HuH-7.5 (cell line): ENCODE results near the gene MEGF9.
A peak's percentile ranks its signal among the peaks of the same experiment; 100 is the strongest.
"Not testable (repeated sequence)": the region's sequence is repeated elsewhere in the genome, so short reads cannot be mapped to it uniquely, and the experiment has no call there.

Experiments used
- DNase-seq: peaks from one replicate; pipeline ENCODE4 v3.0.0; 2011; ENCODE audit warnings: low spot score

Gene MEGF9

GRCh38 chr9:120655005-120655622 is 59.2 kb downstream of the MEGF9 start:
- no peak for DNase-seq

GRCh38 chr9:120654272-120654671 is 60.0 kb downstream of the MEGF9 start:
- no peak for DNase-seq

GRCh38 chr9:120653762-120654161 is 60.5 kb downstream of the MEGF9 start:
- no peak for DNase-seq

GRCh38 chr9:120652934-120653333 is 61.3 kb downstream of the MEGF9 start:
- DNase-seq: no peak

- DNase-seq: peak; percentile 13
Measured at GRCh38 chr9:120650352-120650751, 63.9 kb downstream of the MEGF9 start.

- no peak for DNase-seq
Measured at GRCh38 chr9:120648581-120649197, 65.6 kb downstream of the MEGF9 start.

GRCh38 chr9:120646948-120647347 is 67.3 kb downstream of the MEGF9 start:
- no peak for DNase-seq

GRCh38 chr9:120645760-120646159 is 68.5 kb downstream of the MEGF9 start:
- DNase-seq: no peak

GRCh38 chr9:120643061-120643460 is 71.2 kb downstream of the MEGF9 start:
- no peak for DNase-seq

- no peak for DNase-seq
Measured at GRCh38 chr9:120642129-120642770, 72.0 kb downstream of the MEGF9 start.

- not testable (repeated sequence) for DNase-seq
Measured at GRCh38 chr9:120640874-120641273, 73.4 kb downstream of the MEGF9 start.

GRCh38 chr9:120640380-120640779 is 73.9 kb downstream of the MEGF9 start:
- no peak for DNase-seq

- DNase-seq: no peak
Measured at GRCh38 chr9:120637919-120638318, 76.4 kb downstream of the MEGF9 start.

GRCh38 chr9:120636194-120636957 is 77.9 kb downstream of the MEGF9 start:
- no peak for DNase-seq

GRCh38 chr9:120635011-120635410 is 79.3 kb downstream of the MEGF9 start:
- no peak for DNase-seq

- DNase-seq: no peak
Measured at GRCh38 chr9:120630333-120630732, 83.9 kb downstream of the MEGF9 start.

- not testable (repeated sequence) for DNase-seq
Measured at GRCh38 chr9:120628925-120629497, 85.3 kb downstream of the MEGF9 start.

- DNase-seq: no peak
Measured at GRCh38 chr9:120628207-120628924, 85.9 kb downstream of the MEGF9 start.

- no peak for DNase-seq
Measured at GRCh38 chr9:120627073-120627472, 87.2 kb downstream of the MEGF9 start.

GRCh38 chr9:120626512-120626911 is 87.8 kb downstream of the MEGF9 start:
- no peak for DNase-seq

- DNase-seq: no peak
Measured at GRCh38 chr9:120625222-120625621, 89.0 kb downstream of the MEGF9 start.

- no peak for DNase-seq
Measured at GRCh38 chr9:120622790-120623189, 91.5 kb downstream of the MEGF9 start.
